H1 (cell line): ENCODE results near the gene NBEA. TPM values are rescaled to one million over a fixed set of nuclear protein-coding genes. Genes with fewer than 3 reads are reported as not detected.

ENCODE experiments used
- BCL11A ChIP-seq, 2 experiments: IDR thresholded peaks; one replicate each; pipeline ENCODE4 v1.6.1; 2011; ENCODE audit warnings: low read depth in 2 of 2, low read length in 2 of 2, mild to moderate bottlenecking in 2 of 2
- KDM1A ChIP-seq: fragments of 200-600, 300-600 bp; sonication (generic); IDR thresholded peaks from 2 replicates; pipeline ENCODE4 v1.7.1; 2016; ENCODE audit warnings: mild to moderate bottlenecking, low read length, borderline replicate concordance
- NRF1 ChIP-seq: IDR thresholded peaks from 2 replicates; pipeline ENCODE4 v1.6.1; 2011; ENCODE audit warnings: mild to moderate bottlenecking, low read depth, low read length, improper control_type of control experiment
- RBBP5 ChIP-seq: IDR thresholded peaks from 2 replicates; pipeline ENCODE4 v1.7.1; 2012; ENCODE audit warnings: low read depth, mild to moderate bottlenecking, inconsistent platforms, low read length, moderate library complexity, borderline replicate concordance
- TBP ChIP-seq: IDR thresholded peaks from 2 replicates; pipeline ENCODE4 v1.6.1; 2011; ENCODE audit warnings: low read depth, low read length, improper control_type of control experiment
- polyA plus RNA-seq, 7 experiments: library from polyadenylated mRNA; depleted of rRNA in 3 of 7; stranded (reverse) in 5 of 7; unstranded in 2 of 7; fragments of >200 nt in 5 of 7; fragments of 200-250 nt in 2 of 7; gene quantifications; 1 replicate in 5 of 7; 2 replicates in 1 of 7; 4 replicates in 1 of 7; pipeline versions ENCODE4 v1.2.1 to v1.2.3, GENCODE V29; 2011 to 2013; ENCODE audit warnings: missing spikeins in 2 of 7, mixed read lengths in 2 of 7
- total RNA-seq: library from RNA; stranded (reverse); fragmentation: NEBNext Ultra II Directional; extraction: Animal tissue kit (Norgen Biotek cat#: 25700); gene quantifications from 2 replicates; pipeline ENCODE4 v1.2.1, GENCODE V29; 2021
- TF ChIP-seq, protein P1 (sequence below), 3 experiments: IDR thresholded peaks; 1 replicate in 2 of 3; 2 replicates in 1 of 3; pipeline versions ENCODE4 v1.5.1 to v1.6.1; 2011; ENCODE audit warnings: low read length in 3 of 3, mild to moderate bottlenecking in 3 of 3, inconsistent platforms in 2 of 3, low read depth in 1 of 3, moderate library complexity in 1 of 3; ENCODE audit not compliant: insufficient read depth in 1 of 3; ENCODE audit errors: control extremely low read depth in 1 of 3
- TF ChIP-seq, protein P2 (sequence below): IDR thresholded peaks from 2 replicates; pipeline ENCODE4 v1.6.1; 2011; ENCODE audit warnings: low read depth, mild to moderate bottlenecking, low read length; ENCODE audit not compliant: insufficient read depth

The NBEA gene
- total and polyA plus RNA-seq, 2 of the 8 experiments (the other 6 are each of a cell fraction or from before 2014, with no cell fraction given) = 14.2 to 21.5 TPM

GRCh38 chr13:35594096-35594495, 652.0 kb downstream of the NBEA start (continued):
- TF ChIP-seq, protein P1, sequence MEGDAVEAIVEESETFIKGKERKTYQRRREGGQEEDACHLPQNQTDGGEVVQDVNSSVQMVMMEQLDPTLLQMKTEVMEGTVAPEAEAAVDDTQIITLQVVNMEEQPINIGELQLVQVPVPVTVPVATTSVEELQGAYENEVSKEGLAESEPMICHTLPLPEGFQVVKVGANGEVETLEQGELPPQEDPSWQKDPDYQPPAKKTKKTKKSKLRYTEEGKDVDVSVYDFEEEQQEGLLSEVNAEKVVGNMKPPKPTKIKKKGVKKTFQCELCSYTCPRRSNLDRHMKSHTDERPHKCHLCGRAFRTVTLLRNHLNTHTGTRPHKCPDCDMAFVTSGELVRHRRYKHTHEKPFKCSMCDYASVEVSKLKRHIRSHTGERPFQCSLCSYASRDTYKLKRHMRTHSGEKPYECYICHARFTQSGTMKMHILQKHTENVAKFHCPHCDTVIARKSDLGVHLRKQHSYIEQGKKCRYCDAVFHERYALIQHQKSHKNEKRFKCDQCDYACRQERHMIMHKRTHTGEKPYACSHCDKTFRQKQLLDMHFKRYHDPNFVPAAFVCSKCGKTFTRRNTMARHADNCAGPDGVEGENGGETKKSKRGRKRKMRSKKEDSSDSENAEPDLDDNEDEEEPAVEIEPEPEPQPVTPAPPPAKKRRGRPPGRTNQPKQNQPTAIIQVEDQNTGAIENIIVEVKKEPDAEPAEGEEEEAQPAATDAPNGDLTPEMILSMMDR (IDR thresholded peaks at IDR 0.05; ENCODE audit: control extremely low read depth in 1 of 3, insufficient read depth in 1 of 3, low read depth in 1 of 3, low read length in 3 of 3) = no peak
- TF ChIP-seq NRF1 = no peak
- TF ChIP-seq TBP = no peak
- TF ChIP-seq, protein P2, sequence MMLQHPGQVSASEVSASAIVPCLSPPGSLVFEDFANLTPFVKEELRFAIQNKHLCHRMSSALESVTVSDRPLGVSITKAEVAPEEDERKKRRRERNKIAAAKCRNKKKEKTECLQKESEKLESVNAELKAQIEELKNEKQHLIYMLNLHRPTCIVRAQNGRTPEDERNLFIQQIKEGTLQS = no peak
- no peak for TF ChIP-seq RBBP5
- TF ChIP-seq BCL11A (IDR thresholded peaks at IDR 0.05; ENCODE audit: low read depth in 2 of 2, low read length in 2 of 2) = no peak
- TF ChIP-seq KDM1A = no peak
